HEK293 (cell line): ENCODE measurements around the gene CDCA3.

Experiments used
- CTCF ChIA-PET: fragments of 350-600 bp; formaldehyde crosslinking; extraction: SDS; loops from one replicate; lab custom pipeline; 2021; ENCODE audit warnings: antibody characterized with exemption; lab: Yijun Ruan, JAX
- POLR2A ChIA-PET: fragments of 300-600 bp; formaldehyde crosslinking; extraction: SDS; loops from one replicate; lab custom pipeline; 2020; ENCODE audit warnings: antibody characterized with exemption, inconsistent platforms; lab: Yijun Ruan, JAX
- H3K27ac ChIP-seq: fragments of 200-500 bp; sonication (Bioruptor generic); 2 replicates; pipeline ENCODE4 v1.5.1; 2014; ENCODE audit warnings: low read depth, low read length, control low read depth, inconsistent platforms; ENCODE audit errors: extremely low read depth
- H3K36me3 ChIP-seq, 2 experiments: fragments of 200-500 bp in 1 of 2; sonication (Bioruptor generic) in 1 of 2; 1 replicate in 1 of 2; 2 replicates in 1 of 2; pipeline ENCODE4 v1.5.1; 2014 to 2017; ENCODE audit warnings: inconsistent platforms in 2 of 2, low read length in 2 of 2; ENCODE audit not compliant: control insufficient read depth in 2 of 2, insufficient read depth in 1 of 2
- H3K4me1 ChIP-seq: fragments of 200-500 bp; sonication (Bioruptor generic); 2 replicates; pipeline ENCODE4 v1.5.1; 2014; ENCODE audit warnings: mild to moderate bottlenecking, low read length, inconsistent platforms; ENCODE audit not compliant: control insufficient read depth, insufficient read depth
- H3K4me3 ChIP-seq: 2 replicates; pipeline ENCODE4 v1.5.1; 2011; ENCODE audit warnings: low read depth, mild to moderate bottlenecking, control low read depth, low read length, moderate library complexity
- H3K9me3 ChIP-seq: fragments of 200-500 bp; sonication (Bioruptor generic); 2 replicates; pipeline ENCODE4 v1.5.1; 2014; ENCODE audit warnings: low read depth, low read length, inconsistent platforms; ENCODE audit not compliant: control insufficient read depth, insufficient read depth
- GLIS1 ChIP-seq: fragments of 450-650 bp; formaldehyde crosslinking; IDR thresholded peaks from 2 replicates; pipeline ENCODE4 v1.5.1; 2016; ENCODE audit warnings: missing biosample characterization, missing genetic modification characterization
- HOXC10 ChIP-seq: sonication (generic); formaldehyde crosslinking; IDR thresholded peaks from 2 replicates; pipeline ENCODE4 v1.8.1; 2023; ENCODE audit warnings: mild to moderate bottlenecking, missing genetic modification reagents
- KLF16 ChIP-seq: fragments of 450-650 bp; formaldehyde crosslinking; IDR thresholded peaks from 2 replicates; pipeline ENCODE4 v1.5.1; 2017; ENCODE audit warnings: missing biosample characterization, missing genetic modification characterization
- WT1 ChIP-seq: fragments of 450-650 bp; formaldehyde crosslinking; IDR thresholded peaks from 2 replicates; pipeline ENCODE4 v1.5.1; 2016; ENCODE audit warnings: missing biosample characterization, missing genetic modification characterization
- ZBTB6 ChIP-seq: fragments of 450-650 bp; formaldehyde crosslinking; IDR thresholded peaks from 2 replicates; pipeline ENCODE4 v1.5.1; 2017; ENCODE audit warnings: missing biosample characterization, missing genetic modification characterization
- ZBTB7A ChIP-seq: fragments of 450-650 bp; formaldehyde crosslinking; IDR thresholded peaks from 2 replicates; pipeline ENCODE4 v1.5.1; 2016; ENCODE audit warnings: low read depth, missing biosample characterization, missing genetic modification characterization
- ZNF211 ChIP-seq: fragments of 450-650 bp; formaldehyde crosslinking; IDR thresholded peaks from 2 replicates; pipeline ENCODE4 v1.5.1; 2016; ENCODE audit warnings: low read depth, missing biosample characterization, missing genetic modification characterization
- ZNF248 ChIP-seq: fragments of 450-650 bp; formaldehyde crosslinking; IDR thresholded peaks from 2 replicates; pipeline ENCODE4 v1.5.1; 2017; ENCODE audit warnings: missing biosample characterization, missing genetic modification characterization
- ZNF302 ChIP-seq: fragments of 450-650 bp; formaldehyde crosslinking; IDR thresholded peaks from 2 replicates; pipeline ENCODE4 v1.5.1; 2016; ENCODE audit warnings: missing biosample characterization, missing genetic modification characterization, low read depth
- ZNF324 ChIP-seq: fragments of 450-650 bp; formaldehyde crosslinking; IDR thresholded peaks from 2 replicates; pipeline ENCODE4 v1.5.1; 2016; ENCODE audit warnings: missing biosample characterization, missing genetic modification characterization
- ZNF394 ChIP-seq: fragments of 450-650 bp; formaldehyde crosslinking; IDR thresholded peaks from 2 replicates; pipeline ENCODE4 v1.5.1; 2016; ENCODE audit warnings: missing biosample characterization, missing genetic modification characterization, mild to moderate bottlenecking, moderate library complexity, borderline replicate concordance
- ZNF596 ChIP-seq: fragments of 450-650 bp; IDR thresholded peaks from 2 replicates; pipeline ENCODE4 v1.5.0; 2018; ENCODE audit warnings: missing biosample characterization, mild to moderate bottlenecking, missing genetic modification characterization, moderate library complexity
- ZNF670 ChIP-seq: fragments of 450-650 bp; formaldehyde crosslinking; IDR thresholded peaks from 2 replicates; pipeline ENCODE4 v1.5.1; 2016; ENCODE audit warnings: missing biosample characterization, missing genetic modification characterization, low read depth
- ZNF830 ChIP-seq: fragments of 450-650 bp; IDR thresholded peaks from 2 replicates; pipeline ENCODE4 v1.5.0; 2018; ENCODE audit warnings: missing biosample characterization, missing genetic modification characterization, low read depth, mild to moderate bottlenecking, moderate library complexity
- ZSCAN16 ChIP-seq: fragments of 450-650 bp; formaldehyde crosslinking; IDR thresholded peaks from 2 replicates; pipeline ENCODE4 v1.5.1; 2016; ENCODE audit warnings: missing biosample characterization, missing genetic modification characterization
- TF ChIP-seq, protein P1 (sequence below): fragments of 450-650 bp; formaldehyde crosslinking; IDR thresholded peaks from 2 replicates; pipeline ENCODE4 v1.5.1; 2016; ENCODE audit warnings: missing biosample characterization, missing genetic modification characterization
- TF ChIP-seq, protein P2 (sequence below): fragments of 450-650 bp; formaldehyde crosslinking; IDR thresholded peaks from 2 replicates; pipeline ENCODE4 v1.5.1; 2016; ENCODE audit warnings: missing biosample characterization, missing genetic modification characterization, borderline replicate concordance
- TF ChIP-seq, protein P3 (sequence below): fragments of 450-650 bp; formaldehyde crosslinking; IDR thresholded peaks from 2 replicates; pipeline ENCODE4 v1.5.1; 2016; ENCODE audit warnings: missing biosample characterization, missing genetic modification characterization
- TF ChIP-seq, protein P4 (sequence below): fragments of 450-650 bp; IDR thresholded peaks from 2 replicates; pipeline ENCODE4 v1.5.1; 2018; ENCODE audit warnings: missing biosample characterization, missing genetic modification characterization
- TF ChIP-seq, protein P5 (sequence below): fragments of 450-650 bp; formaldehyde crosslinking; IDR thresholded peaks from 2 replicates; pipeline ENCODE4 v1.5.1; 2016; ENCODE audit warnings: missing biosample characterization, missing genetic modification characterization

The CDCA3 gene

DNA sequence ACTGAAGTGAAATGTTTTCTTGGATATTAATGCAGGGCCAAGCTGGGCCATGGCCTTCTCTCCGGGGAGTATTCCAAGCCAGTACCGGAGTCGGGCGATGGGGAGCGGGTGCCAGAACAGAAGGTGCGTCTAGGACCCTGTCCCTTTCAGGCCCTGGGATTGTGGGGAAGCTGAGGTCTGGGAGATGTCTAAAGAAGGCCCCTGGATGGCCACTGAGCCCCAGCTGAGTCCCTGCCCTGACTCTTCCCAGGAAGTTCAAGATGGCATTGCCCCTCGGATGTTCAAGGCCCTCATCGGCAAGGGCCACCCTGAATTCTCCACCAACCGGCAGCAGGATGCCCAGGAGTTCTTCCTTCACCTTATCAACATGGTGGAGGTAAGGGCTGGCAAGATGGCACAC is 9.0 kb upstream of the CDCA3 start (continued):
- TF ChIP-seq, protein P1, sequence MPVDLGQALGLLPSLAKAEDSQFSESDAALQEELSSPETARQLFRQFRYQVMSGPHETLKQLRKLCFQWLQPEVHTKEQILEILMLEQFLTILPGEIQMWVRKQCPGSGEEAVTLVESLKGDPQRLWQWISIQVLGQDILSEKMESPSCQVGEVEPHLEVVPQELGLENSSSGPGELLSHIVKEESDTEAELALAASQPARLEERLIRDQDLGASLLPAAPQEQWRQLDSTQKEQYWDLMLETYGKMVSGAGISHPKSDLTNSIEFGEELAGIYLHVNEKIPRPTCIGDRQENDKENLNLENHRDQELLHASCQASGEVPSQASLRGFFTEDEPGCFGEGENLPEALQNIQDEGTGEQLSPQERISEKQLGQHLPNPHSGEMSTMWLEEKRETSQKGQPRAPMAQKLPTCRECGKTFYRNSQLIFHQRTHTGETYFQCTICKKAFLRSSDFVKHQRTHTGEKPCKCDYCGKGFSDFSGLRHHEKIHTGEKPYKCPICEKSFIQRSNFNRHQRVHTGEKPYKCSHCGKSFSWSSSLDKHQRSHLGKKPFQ, result no peak
- TF ChIP-seq, protein P2, sequence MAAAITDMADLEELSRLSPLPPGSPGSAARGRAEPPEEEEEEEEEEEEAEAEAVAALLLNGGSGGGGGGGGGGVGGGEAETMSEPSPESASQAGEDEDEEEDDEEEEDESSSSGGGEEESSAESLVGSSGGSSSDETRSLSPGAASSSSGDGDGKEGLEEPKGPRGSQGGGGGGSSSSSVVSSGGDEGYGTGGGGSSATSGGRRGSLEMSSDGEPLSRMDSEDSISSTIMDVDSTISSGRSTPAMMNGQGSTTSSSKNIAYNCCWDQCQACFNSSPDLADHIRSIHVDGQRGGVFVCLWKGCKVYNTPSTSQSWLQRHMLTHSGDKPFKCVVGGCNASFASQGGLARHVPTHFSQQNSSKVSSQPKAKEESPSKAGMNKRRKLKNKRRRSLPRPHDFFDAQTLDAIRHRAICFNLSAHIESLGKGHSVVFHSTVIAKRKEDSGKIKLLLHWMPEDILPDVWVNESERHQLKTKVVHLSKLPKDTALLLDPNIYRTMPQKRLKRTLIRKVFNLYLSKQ, result no peak
- TF ChIP-seq KLF16 (tag by site-specific recombination) (no peak), GLIS1 (tag by site-specific recombination) (no peak), WT1 (no peak), HOXC10 (no peak)

GRCh38 chr12:6858799-6859198 is 7.7 kb upstream of the CDCA3 start:
- no peak for TF ChIP-seq ZNF302
- no peak for TF ChIP-seq ZSCAN16
- no peak for TF ChIP-seq ZNF394 (tag by site-specific recombination)
- no peak for TF ChIP-seq ZNF670 (tag by site-specific recombination)
- no peak for TF ChIP-seq ZNF211 (tag by site-specific recombination)
- TF ChIP-seq, protein P3, sequence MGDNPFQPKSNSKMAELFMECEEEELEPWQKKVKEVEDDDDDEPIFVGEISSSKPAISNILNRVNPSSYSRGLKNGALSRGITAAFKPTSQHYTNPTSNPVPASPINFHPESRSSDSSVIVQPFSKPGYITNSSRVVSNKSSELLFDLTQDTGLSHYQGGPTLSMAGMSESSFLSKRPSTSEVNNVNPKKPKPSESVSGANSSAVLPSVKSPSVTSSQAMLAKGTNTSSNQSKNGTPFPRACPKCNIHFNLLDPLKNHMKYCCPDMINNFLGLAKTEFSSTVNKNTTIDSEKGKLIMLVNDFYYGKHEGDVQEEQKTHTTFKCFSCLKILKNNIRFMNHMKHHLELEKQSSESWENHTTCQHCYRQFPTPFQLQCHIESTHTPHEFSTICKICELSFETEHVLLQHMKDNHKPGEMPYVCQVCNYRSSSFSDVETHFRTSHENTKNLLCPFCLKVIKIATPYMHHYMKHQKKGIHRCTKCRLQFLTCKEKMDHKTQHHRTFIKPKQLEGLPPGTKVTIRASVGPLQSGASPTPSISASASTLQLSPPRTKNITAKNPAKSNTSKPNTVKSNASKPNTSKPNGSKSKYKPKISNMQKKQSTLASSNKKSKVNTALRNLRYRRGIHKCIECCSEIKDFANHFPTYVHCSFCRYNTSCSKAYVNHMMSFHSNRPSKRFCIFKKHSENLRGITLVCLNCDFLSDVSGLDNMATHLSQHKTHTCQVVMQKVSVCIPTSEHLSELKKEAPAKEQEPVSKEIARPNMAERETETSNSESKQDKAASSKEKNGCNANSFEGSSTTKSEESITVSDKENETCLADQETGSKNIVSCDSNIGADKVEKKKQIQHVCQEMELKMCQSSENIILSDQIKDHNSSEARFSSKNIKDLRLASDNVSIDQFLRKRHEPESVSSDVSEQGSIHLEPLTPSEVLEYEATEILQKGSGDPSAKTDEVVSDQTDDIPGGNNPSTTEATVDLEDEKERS (tag by site-specific recombination), result no peak
- TF ChIP-seq ZNF248 (tag by site-specific recombination), result no peak
- TF ChIP-seq, protein P4, sequence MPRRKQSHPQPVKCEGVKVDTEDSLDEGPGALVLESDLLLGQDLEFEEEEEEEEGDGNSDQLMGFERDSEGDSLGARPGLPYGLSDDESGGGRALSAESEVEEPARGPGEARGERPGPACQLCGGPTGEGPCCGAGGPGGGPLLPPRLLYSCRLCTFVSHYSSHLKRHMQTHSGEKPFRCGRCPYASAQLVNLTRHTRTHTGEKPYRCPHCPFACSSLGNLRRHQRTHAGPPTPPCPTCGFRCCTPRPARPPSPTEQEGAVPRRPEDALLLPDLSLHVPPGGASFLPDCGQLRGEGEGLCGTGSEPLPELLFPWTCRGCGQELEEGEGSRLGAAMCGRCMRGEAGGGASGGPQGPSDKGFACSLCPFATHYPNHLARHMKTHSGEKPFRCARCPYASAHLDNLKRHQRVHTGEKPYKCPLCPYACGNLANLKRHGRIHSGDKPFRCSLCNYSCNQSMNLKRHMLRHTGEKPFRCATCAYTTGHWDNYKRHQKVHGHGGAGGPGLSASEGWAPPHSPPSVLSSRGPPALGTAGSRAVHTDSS (tag by site-specific recombination), result no peak
- TF ChIP-seq, protein P5, sequence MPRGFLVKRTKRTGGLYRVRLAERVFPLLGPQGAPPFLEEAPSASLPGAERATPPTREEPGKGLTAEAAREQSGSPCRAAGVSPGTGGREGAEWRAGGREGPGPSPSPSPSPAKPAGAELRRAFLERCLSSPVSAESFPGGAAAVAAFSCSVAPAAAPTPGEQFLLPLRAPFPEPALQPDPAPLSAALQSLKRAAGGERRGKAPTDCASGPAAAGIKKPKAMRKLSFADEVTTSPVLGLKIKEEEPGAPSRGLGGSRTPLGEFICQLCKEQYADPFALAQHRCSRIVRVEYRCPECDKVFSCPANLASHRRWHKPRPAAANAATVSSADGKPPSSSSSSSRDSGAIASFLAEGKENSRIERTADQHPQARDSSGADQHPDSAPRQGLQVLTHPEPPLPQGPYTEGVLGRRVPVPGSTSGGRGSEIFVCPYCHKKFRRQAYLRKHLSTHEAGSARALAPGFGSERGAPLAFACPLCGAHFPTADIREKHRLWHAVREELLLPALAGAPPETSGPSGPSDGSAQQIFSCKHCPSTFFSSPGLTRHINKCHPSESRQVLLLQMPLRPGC (tag by site-specific recombination), result no peak
- TF ChIP-seq ZBTB6, result no peak
- TF ChIP-seq ZBTB7A, result no peak
- no peak for TF ChIP-seq ZNF596
- TF ChIP-seq ZNF830 (tag by site-specific recombination), result no peak
- no peak for TF ChIP-seq ZNF324 (tag by site-specific recombination)
- TF ChIP-seq, all 188 proteins: peak for 0
- H3K4me3 ChIP-seq, result no peak overlapping the region
- POLR2A ChIA-PET, result no interaction called here
- CTCF ChIA-PET, result interaction anchor here (0.7 kb wide), 2 partner anchors 80 to 105 kb away, joined by 3 read pairs; no protein-coding TSS in a partner anchor
- no peaks in the 10 kb centered on the region for H3K9me3 ChIP-seq
- H3K4me1 ChIP-seq, result no peaks in the 10 kb centered on the region
- no peak overlapping the region for H3K27ac ChIP-seq
- peaks cover 23 to 94% of the 10 kb centered on the region in 2 experiments for H3K36me3 ChIP-seq
